NCI-H446 (cell line): ENCODE measurements around the gene PCDHGA9.
A peak's percentile ranks its signal among the peaks of the same experiment; 100 is the strongest.
"Not testable (repeated sequence)": the region's sequence is repeated elsewhere in the genome, so short reads cannot be mapped to it uniquely, and the experiment has no call there.

ENCODE experiments used
- DNase-seq, 2 experiments: peaks; one replicate each; lab custom pipeline; 2025; lab: John Stamatoyannopoulos, UW

The PCDHGA9 gene

GRCh38 chr5:141414548-141415274, 12.1 kb downstream of the PCDHGA9 start:
- DNase-seq = not testable (repeated sequence)

GRCh38 chr5:141415275-141415618, 12.7 kb downstream of the PCDHGA9 start:
- DNase-seq = not testable (repeated sequence)

- peak in 1 of 2 experiments; percentile 16 for DNase-seq
Measured at GRCh38 chr5:141417494-141418172, 15.1 kb downstream of the PCDHGA9 start, which contains the start of gene PCDHGB7. TSS of gene PCDHGB7 (plus strand) at chr5:141417677. CDS start at chr5:141417860, 183 bp downstream.

- DNase-seq = no peak
Measured at GRCh38 chr5:141419074-141419880, 16.7 kb downstream of the PCDHGA9 start.

- DNase-seq = peak in 1 of 2 experiments; percentile 37
Measured at GRCh38 chr5:141420855-141421488, 18.4 kb downstream of the PCDHGA9 start, which contains the start of gene PCDHGA11. TSS of gene PCDHGA11 (plus strand) at chr5:141421051. CDS start at chr5:141421228, 177 bp downstream.

GRCh38 chr5:141421489-141421855, 18.9 kb downstream of the PCDHGA9 start:
- no peak for DNase-seq

GRCh38 chr5:141422742-141423291, 20.2 kb downstream of the PCDHGA9 start:
- DNase-seq = no peak

- no peak for DNase-seq
Measured at GRCh38 chr5:141427783-141428426, 25.3 kb downstream of the PCDHGA9 start.

GRCh38 chr5:141430332-141431113, 27.9 kb downstream of the PCDHGA9 start, which contains the start of gene PCDHGA12:
TSS of gene PCDHGA12 (plus strand) at chr5:141430507. CDS start at chr5:141430760, 253 bp downstream.
- DNase-seq = no peak

GRCh38 chr5:141431286-141431685, 28.7 kb downstream of the PCDHGA9 start:
- no peak for DNase-seq

GRCh38 chr5:141432308-141432707, 29.7 kb downstream of the PCDHGA9 start:
- DNase-seq = not testable (repeated sequence)

- not testable (repeated sequence) for DNase-seq
Measured at GRCh38 chr5:141432726-141433125, 30.1 kb downstream of the PCDHGA9 start.

- no peak for DNase-seq
Measured at GRCh38 chr5:141434006-141434405, 31.4 kb downstream of the PCDHGA9 start.

- no peak for DNase-seq
Measured at GRCh38 chr5:141437221-141437620, 34.6 kb downstream of the PCDHGA9 start.

- no peak for DNase-seq
Measured at GRCh38 chr5:141439411-141440141, 37.0 kb downstream of the PCDHGA9 start.

- no peak for DNase-seq
Measured at GRCh38 chr5:141440341-141440740, 37.8 kb downstream of the PCDHGA9 start.

GRCh38 chr5:141441571-141442170, 39.1 kb downstream of the PCDHGA9 start:
- no peak for DNase-seq
